ENCODE data around the gene IFT80.
"Not testable (repeated sequence)": the region's sequence is repeated elsewhere in the genome, so short reads cannot be mapped to it uniquely, and the experiment has no call there.

Gene IFT80

GRCh38 chr3:160253298-160253697, 145.7 kb downstream of the IFT80 start:
- DNase-seq = no peak

- DNase-seq = no peak
These were observed 151.3 kb downstream of the IFT80 start for GRCh38 chr3:160247766-160248165.

- no peak for DNase-seq
These were observed 153.7 kb downstream of the IFT80 start for GRCh38 chr3:160245261-160245800.

- DNase-seq = not testable (repeated sequence)
These were observed 158.3 kb downstream of the IFT80 start for GRCh38 chr3:160240719-160241118.

GRCh38 chr3:160232014-160232413, 167.0 kb downstream of the IFT80 start:
- DNase-seq = no peak

- DNase-seq = no peak
These were observed 171.6 kb downstream of the IFT80 start for GRCh38 chr3:160227419-160227818.

GRCh38 chr3:160226026-160226907, 172.8 kb downstream of the IFT80 start:
- no peak for DNase-seq

- peak; percentile 47 for DNase-seq
These were observed 173.6 kb downstream of the IFT80 start, which contains the start of gene C3orf80 for GRCh38 chr3:160225176-160226025. C3orf80 (plus strand) TSS chr3:160225422; CDS start chr3:160225636, 214 bp downstream.

- DNase-seq = no peak
These were observed 174.2 kb downstream of the IFT80 start for GRCh38 chr3:160224811-160225175.

GRCh38 chr3:160224256-160224655, 174.8 kb downstream of the IFT80 start:
- DNase-seq = no peak

GRCh38 chr3:160221019-160221418, 178.0 kb downstream of the IFT80 start:
- DNase-seq = no peak

- no peak for DNase-seq
These were observed 179.0 kb downstream of the IFT80 start for GRCh38 chr3:160220038-160220437.

GRCh38 chr3:160218136-160218535, 180.9 kb downstream of the IFT80 start:
- no peak for DNase-seq

GRCh38 chr3:160217675-160218074, 181.3 kb downstream of the IFT80 start:
- no peak for DNase-seq

- no peak for DNase-seq
These were observed 185.8 kb downstream of the IFT80 start for GRCh38 chr3:160213191-160213590.

GRCh38 chr3:160210799-160211221, 188.2 kb downstream of the IFT80 start:
- no peak for DNase-seq

GRCh38 chr3:160210341-160210740, 188.7 kb downstream of the IFT80 start:
- DNase-seq = no peak

Measured in activated naive CD4-positive, alpha-beta T cell treated with Interleukin-2 at 50 U/mL for 16 hours (primary cell).